GM12878 (cell line): ENCODE data around the gene CLINT1. TPM values are rescaled to one million over a fixed set of nuclear protein-coding genes. Genes with fewer than 3 reads are reported as not detected.

Experiments
- CHD4 ChIP-seq: fragments of 200-600 bp; sonication (generic); IDR thresholded peaks from 2 replicates; pipeline ENCODE4 v1.6.1; 2016; ENCODE audit warnings: mild to moderate bottlenecking
- GABPA ChIP-seq: IDR thresholded peaks from 2 replicates; pipeline ENCODE4 v1.6.1; 2014; ENCODE audit warnings: antibody characterized with exemption, low read depth, mild to moderate bottlenecking, inconsistent platforms
- MEF2B ChIP-seq: fragments of 450-650 bp; IDR thresholded peaks from 2 replicates; pipeline ENCODE4 v1.6.1; 2018; ENCODE audit warnings: mild to moderate bottlenecking, moderate library complexity; ENCODE audit not compliant: partially characterized antibody, poor library complexity, severe bottlenecking
- POLR2AphosphoS2 ChIP-seq: IDR thresholded peaks from 2 replicates; pipeline ENCODE4 v1.6.1; 2011; ENCODE audit warnings: low read depth, mild to moderate bottlenecking, low read length, improper control_type of control experiment, moderate library complexity
- RAD51 ChIP-seq: fragments of 450-650 bp; IDR thresholded peaks from 2 replicates; pipeline ENCODE4 v1.6.1; 2016; ENCODE audit warnings: moderate library complexity, mild to moderate bottlenecking, inconsistent platforms
- SMAD1 ChIP-seq: fragments of 450-650 bp; IDR thresholded peaks from 2 replicates; pipeline ENCODE4 v1.6.1; 2018; ENCODE audit warnings: mild to moderate bottlenecking, low read depth; ENCODE audit not compliant: partially characterized antibody
- ZNF207 ChIP-seq: fragments of 450-650 bp; IDR thresholded peaks from 2 replicates; pipeline ENCODE4 v1.6.1; 2014; ENCODE audit warnings: antibody characterized with exemption, mild to moderate bottlenecking, borderline replicate concordance
- polyA plus RNA-seq, 11 experiments: library from polyadenylated mRNA; depleted of rRNA in 4 of 11; unstranded in 6 of 11; stranded (reverse) in 5 of 11; fragments of >200 nt; fragmentation: Nextera tagmentation in 4 of 11; fragmentation: Illumina TruSeq in 1 of 11; extraction: Ambion mirVana in 4 of 11; extraction: Trizol in 1 of 11; gene quantifications; 1 replicate in 1 of 11; 2 replicates in 10 of 11; pipeline versions ENCODE4 v1.2.1 to v1.2.3, GENCODE V29; 2011 to 2016; ENCODE audit warnings: inconsistent platforms in 2 of 11, missing spikeins in 2 of 11, low read depth in 1 of 11
- total RNA-seq, 4 experiments: library from RNA; depleted of rRNA in 3 of 4; stranded (reverse); fragments of >200 nt in 3 of 4; fragmentation: Illumina TruSeq in 1 of 4; extraction: Trizol in 1 of 4; gene quantifications; 2 replicates each; pipeline versions ENCODE4 v1.2.1 to v1.2.3, GENCODE V29; 2013 to 2021
- TF ChIP-seq, protein P1 (sequence below): fragments of 450-650 bp; IDR thresholded peaks from 2 replicates; pipeline ENCODE4 v1.6.1; 2017; ENCODE audit warnings: low read depth, mild to moderate bottlenecking, moderate library complexity
- TF ChIP-seq, protein P2 (sequence below): fragments of 450-650 bp; IDR thresholded peaks from 2 replicates; pipeline ENCODE4 v1.6.1; 2016; ENCODE audit warnings: mild to moderate bottlenecking
- TF ChIP-seq, protein P3 (sequence below): fragments of 450-650 bp; IDR thresholded peaks from 2 replicates; pipeline ENCODE4 v1.6.1; 2017; ENCODE audit warnings: mild to moderate bottlenecking, moderate library complexity
- TF ChIP-seq, protein P4 (sequence below): fragments of 450-650 bp; IDR thresholded peaks from 2 replicates; pipeline ENCODE4 v1.6.1; 2017; ENCODE audit warnings: mild to moderate bottlenecking
- TF ChIP-seq, protein P5 (sequence below): fragments of 450-650 bp; IDR thresholded peaks from 2 replicates; pipeline ENCODE4 v1.6.1; 2016; ENCODE audit warnings: mild to moderate bottlenecking, moderate library complexity, borderline replicate concordance
- TF ChIP-seq, protein P6 (sequence below): fragments of 150-350 bp; IDR thresholded peaks from 2 replicates; pipeline ENCODE4 v1.6.1; 2014; ENCODE audit warnings: mild to moderate bottlenecking, low read depth, low read length

CLINT1 gene
- total and polyA plus RNA-seq, 10 of the 15 experiments (the other 5 are each of a cell fraction or from before 2014, with no cell fraction given): 30.0 to 136 (median 105) TPM

DNA sequence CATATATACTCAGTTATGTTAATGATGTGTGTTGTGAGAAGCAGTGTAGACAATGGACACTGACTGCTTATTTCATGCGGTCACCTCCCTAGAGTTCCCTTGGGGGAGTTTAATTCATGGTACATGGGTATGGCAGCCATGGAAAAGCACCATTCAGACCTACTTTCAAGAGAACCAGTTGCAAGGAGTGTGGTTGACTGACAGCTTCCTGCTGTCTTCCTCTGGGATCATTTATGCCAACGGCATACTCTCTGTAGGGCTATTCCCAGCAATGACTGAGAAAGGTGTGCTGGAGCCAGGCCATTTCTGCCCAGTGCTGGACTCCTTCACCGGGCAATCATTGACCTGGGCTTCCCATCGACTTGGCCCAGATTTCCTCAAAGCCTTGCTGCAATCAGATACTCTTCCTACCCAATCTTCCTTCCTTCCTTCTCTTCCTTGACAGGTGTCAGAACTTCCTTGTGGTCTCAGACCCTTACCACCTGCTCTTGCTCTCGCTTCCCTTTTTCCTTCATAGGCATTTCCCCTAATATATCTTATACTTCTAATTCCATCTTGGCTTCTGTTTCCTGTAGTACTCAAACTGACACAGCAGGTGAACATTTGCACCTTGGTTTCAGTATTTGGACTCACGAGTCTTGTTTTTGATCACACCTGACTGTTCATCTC, 3.4 kb upstream of the CLINT1 start (continued):
- TF ChIP-seq, protein P1, sequence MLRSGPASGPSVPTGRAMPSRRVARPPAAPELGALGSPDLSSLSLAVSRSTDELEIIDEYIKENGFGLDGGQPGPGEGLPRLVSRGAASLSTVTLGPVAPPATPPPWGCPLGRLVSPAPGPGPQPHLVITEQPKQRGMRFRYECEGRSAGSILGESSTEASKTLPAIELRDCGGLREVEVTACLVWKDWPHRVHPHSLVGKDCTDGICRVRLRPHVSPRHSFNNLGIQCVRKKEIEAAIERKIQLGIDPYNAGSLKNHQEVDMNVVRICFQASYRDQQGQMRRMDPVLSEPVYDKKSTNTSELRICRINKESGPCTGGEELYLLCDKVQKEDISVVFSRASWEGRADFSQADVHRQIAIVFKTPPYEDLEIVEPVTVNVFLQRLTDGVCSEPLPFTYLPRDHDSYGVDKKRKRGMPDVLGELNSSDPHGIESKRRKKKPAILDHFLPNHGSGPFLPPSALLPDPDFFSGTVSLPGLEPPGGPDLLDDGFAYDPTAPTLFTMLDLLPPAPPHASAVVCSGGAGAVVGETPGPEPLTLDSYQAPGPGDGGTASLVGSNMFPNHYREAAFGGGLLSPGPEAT: peak; percentile 93
- TF ChIP-seq CHD4 (no peak), SMAD1 (no peak), GABPA (no peak), ZNF207 (no peak), RAD51 (no peak), MEF2B (peak; percentile 18), POLR2AphosphoS2 (no peak)
- TF ChIP-seq, protein P2, sequence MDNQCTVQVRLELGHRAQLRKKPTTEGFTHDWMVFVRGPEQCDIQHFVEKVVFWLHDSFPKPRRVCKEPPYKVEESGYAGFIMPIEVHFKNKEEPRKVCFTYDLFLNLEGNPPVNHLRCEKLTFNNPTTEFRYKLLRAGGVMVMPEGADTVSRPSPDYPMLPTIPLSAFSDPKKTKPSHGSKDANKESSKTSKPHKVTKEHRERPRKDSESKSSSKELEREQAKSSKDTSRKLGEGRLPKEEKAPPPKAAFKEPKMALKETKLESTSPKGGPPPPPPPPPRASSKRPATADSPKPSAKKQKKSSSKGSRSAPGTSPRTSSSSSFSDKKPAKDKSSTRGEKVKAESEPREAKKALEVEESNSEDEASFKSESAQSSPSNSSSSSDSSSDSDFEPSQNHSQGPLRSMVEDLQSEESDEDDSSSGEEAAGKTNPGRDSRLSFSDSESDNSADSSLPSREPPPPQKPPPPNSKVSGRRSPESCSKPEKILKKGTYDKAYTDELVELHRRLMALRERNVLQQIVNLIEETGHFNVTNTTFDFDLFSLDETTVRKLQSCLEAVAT: no peak
- TF ChIP-seq, protein P3, sequence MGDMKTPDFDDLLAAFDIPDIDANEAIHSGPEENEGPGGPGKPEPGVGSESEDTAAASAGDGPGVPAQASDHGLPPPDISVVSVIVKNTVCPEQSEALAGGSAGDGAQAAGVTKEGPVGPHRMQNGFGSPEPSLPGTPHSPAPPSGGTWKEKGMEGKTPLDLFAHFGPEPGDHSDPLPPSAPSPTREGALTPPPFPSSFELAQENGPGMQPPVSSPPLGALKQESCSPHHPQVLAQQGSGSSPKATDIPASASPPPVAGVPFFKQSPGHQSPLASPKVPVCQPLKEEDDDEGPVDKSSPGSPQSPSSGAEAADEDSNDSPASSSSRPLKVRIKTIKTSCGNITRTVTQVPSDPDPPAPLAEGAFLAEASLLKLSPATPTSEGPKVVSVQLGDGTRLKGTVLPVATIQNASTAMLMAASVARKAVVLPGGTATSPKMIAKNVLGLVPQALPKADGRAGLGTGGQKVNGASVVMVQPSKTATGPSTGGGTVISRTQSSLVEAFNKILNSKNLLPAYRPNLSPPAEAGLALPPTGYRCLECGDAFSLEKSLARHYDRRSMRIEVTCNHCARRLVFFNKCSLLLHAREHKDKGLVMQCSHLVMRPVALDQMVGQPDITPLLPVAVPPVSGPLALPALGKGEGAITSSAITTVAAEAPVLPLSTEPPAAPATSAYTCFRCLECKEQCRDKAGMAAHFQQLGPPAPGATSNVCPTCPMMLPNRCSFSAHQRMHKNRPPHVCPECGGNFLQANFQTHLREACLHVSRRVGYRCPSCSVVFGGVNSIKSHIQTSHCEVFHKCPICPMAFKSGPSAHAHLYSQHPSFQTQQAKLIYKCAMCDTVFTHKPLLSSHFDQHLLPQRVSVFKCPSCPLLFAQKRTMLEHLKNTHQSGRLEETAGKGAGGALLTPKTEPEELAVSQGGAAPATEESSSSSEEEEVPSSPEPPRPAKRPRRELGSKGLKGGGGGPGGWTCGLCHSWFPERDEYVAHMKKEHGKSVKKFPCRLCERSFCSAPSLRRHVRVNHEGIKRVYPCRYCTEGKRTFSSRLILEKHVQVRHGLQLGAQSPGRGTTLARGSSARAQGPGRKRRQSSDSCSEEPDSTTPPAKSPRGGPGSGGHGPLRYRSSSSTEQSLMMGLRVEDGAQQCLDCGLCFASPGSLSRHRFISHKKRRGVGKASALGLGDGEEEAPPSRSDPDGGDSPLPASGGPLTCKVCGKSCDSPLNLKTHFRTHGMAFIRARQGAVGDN: no peak
- TF ChIP-seq, protein P4, sequence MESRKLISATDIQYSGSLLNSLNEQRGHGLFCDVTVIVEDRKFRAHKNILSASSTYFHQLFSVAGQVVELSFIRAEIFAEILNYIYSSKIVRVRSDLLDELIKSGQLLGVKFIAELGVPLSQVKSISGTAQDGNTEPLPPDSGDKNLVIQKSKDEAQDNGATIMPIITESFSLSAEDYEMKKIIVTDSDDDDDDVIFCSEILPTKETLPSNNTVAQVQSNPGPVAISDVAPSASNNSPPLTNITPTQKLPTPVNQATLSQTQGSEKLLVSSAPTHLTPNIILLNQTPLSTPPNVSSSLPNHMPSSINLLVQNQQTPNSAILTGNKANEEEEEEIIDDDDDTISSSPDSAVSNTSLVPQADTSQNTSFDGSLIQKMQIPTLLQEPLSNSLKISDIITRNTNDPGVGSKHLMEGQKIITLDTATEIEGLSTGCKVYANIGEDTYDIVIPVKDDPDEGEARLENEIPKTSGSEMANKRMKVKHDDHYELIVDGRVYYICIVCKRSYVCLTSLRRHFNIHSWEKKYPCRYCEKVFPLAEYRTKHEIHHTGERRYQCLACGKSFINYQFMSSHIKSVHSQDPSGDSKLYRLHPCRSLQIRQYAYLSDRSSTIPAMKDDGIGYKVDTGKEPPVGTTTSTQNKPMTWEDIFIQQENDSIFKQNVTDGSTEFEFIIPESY: no peak
- TF ChIP-seq, protein P5, sequence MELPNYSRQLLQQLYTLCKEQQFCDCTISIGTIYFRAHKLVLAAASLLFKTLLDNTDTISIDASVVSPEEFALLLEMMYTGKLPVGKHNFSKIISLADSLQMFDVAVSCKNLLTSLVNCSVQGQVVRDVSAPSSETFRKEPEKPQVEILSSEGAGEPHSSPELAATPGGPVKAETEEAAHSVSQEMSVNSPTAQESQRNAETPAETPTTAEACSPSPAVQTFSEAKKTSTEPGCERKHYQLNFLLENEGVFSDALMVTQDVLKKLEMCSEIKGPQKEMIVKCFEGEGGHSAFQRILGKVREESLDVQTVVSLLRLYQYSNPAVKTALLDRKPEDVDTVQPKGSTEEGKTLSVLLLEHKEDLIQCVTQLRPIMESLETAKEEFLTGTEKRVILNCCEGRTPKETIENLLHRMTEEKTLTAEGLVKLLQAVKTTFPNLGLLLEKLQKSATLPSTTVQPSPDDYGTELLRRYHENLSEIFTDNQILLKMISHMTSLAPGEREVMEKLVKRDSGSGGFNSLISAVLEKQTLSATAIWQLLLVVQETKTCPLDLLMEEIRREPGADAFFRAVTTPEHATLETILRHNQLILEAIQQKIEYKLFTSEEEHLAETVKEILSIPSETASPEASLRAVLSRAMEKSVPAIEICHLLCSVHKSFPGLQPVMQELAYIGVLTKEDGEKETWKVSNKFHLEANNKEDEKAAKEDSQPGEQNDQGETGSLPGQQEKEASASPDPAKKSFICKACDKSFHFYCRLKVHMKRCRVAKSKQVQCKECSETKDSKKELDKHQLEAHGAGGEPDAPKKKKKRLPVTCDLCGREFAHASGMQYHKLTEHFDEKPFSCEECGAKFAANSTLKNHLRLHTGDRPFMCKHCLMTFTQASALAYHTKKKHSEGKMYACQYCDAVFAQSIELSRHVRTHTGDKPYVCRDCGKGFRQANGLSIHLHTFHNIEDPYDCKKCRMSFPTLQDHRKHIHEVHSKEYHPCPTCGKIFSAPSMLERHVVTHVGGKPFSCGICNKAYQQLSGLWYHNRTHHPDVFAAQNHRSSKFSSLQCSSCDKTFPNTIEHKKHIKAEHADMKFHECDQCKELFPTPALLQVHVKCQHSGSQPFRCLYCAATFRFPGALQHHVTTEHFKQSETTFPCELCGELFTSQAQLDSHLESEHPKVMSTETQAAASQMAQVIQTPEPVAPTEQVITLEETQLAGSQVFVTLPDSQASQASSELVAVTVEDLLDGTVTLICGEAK: no peak
- TF ChIP-seq, protein P6, sequence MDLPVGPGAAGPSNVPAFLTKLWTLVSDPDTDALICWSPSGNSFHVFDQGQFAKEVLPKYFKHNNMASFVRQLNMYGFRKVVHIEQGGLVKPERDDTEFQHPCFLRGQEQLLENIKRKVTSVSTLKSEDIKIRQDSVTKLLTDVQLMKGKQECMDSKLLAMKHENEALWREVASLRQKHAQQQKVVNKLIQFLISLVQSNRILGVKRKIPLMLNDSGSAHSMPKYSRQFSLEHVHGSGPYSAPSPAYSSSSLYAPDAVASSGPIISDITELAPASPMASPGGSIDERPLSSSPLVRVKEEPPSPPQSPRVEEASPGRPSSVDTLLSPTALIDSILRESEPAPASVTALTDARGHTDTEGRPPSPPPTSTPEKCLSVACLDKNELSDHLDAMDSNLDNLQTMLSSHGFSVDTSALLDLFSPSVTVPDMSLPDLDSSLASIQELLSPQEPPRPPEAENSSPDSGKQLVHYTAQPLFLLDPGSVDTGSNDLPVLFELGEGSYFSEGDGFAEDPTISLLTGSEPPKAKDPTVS: no peak
